H1 (cell line): Measurements from ENCODE around the gene ARMC9. TPM values are rescaled to one million over a fixed set of nuclear protein-coding genes. Genes with fewer than 3 reads are reported as not detected.

Source experiments
- CTCF ChIA-PET: fragments of 300-600 bp; sonication (Branson Sonifier 250); formaldehyde crosslinking; loops from one replicate; lab custom pipeline; 2021; ENCODE audit not compliant: partially characterized antibody; lab: Charles Lee
- POLR2A ChIA-PET: fragments of 300-600 bp; sonication (Branson Sonifier 250); formaldehyde crosslinking; loops from one replicate; lab custom pipeline; 2021; ENCODE audit warnings: inconsistent platforms; ENCODE audit not compliant: partially characterized antibody; lab: Charles Lee
- DNase-seq, 2 experiments: peaks; one replicate each; pipeline versions ENCODE4 v3.0.0 to v3.0.0-alpha.2; 2010 to 2022; ENCODE audit warnings: low spot score in 2 of 2, low read depth in 1 of 2, mixed read lengths in 1 of 2
- FAIRE-seq: peaks from 2 replicates; lab custom pipeline; 2011; peaks lifted over from hg19 to GRCh38; lab: Jason Lieb, UNC
- H2AFZ ChIP-seq: 2 replicates; pipeline ENCODE4 v1.8.1; 2012; ENCODE audit warnings: low read length, inconsistent platforms
- H2AK5ac ChIP-seq: 2 replicates; pipeline ENCODE4 v1.6.1; 2013; ENCODE audit warnings: low read depth, low read length
- H2BK120ac ChIP-seq: replicated peaks from 2 replicates; pipeline ENCODE3; 2013; ENCODE audit warnings: low read depth, low read length, inconsistent platforms
- H2BK12ac ChIP-seq: 2 replicates; pipeline ENCODE4 v1.6.1; 2013; ENCODE audit warnings: low read depth, low read length
- H2BK15ac ChIP-seq: 2 replicates; pipeline ENCODE4 v1.6.1; 2013; ENCODE audit warnings: low read length
- H2BK20ac ChIP-seq: 2 replicates; pipeline ENCODE4 v1.6.1; 2013; ENCODE audit warnings: low read length
- H2BK5ac ChIP-seq: 2 replicates; pipeline ENCODE4 v1.6.1; 2013; ENCODE audit warnings: low read depth, low read length
- H3K14ac ChIP-seq: 2 replicates; pipeline ENCODE4 v1.6.1; 2013; ENCODE audit warnings: inconsistent platforms; ENCODE audit not compliant: insufficient read length
- H3K18ac ChIP-seq: 2 replicates; pipeline ENCODE4 v1.6.1; 2013; ENCODE audit warnings: low read length; ENCODE audit errors: extremely low read depth
- H3K23ac ChIP-seq: 2 replicates; pipeline ENCODE4 v1.6.1; 2013; ENCODE audit warnings: inconsistent platforms; ENCODE audit not compliant: insufficient read length
- H3K23me2 ChIP-seq: 2 replicates; pipeline ENCODE4 v1.6.1; 2013; ENCODE audit warnings: low read depth, low read length
- H3K27ac ChIP-seq: 2 replicates; pipeline ENCODE4 v1.6.1; 2011; ENCODE audit warnings: low read depth, low read length, inconsistent platforms
- H3K27me3 ChIP-seq, 4 experiments: replicated peaks in 1 of 4; 1 replicate in 1 of 4; 2 replicates in 3 of 4; pipeline versions ENCODE4 v1.6.1 to v1.8.1; 2011 to 2013; ENCODE audit warnings: low read length in 3 of 4, mild to moderate bottlenecking in 3 of 4, inconsistent platforms in 2 of 4, mixed read lengths in 2 of 4, moderate library complexity in 1 of 4; ENCODE audit not compliant: control insufficient read depth in 3 of 4, insufficient read depth in 3 of 4; ENCODE audit errors: extremely low read depth in 1 of 4
- H3K36me3 ChIP-seq, 4 experiments: 2 replicates each; pipeline versions ENCODE4 v1.6.1 to v1.8.1; 2011 to 2013; ENCODE audit warnings: mild to moderate bottlenecking in 4 of 4, low read length in 3 of 4, moderate library complexity in 2 of 4, control low read depth in 1 of 4, inconsistent platforms in 1 of 4; ENCODE audit not compliant: insufficient read depth in 4 of 4, control insufficient read depth in 2 of 4
- H3K4ac ChIP-seq: replicated peaks from 2 replicates; pipeline ENCODE3; 2013; ENCODE audit warnings: low read length, low read depth, mixed read lengths, inconsistent platforms; ENCODE audit not compliant: insufficient read length
- H3K4me1 ChIP-seq, 4 experiments: replicated peaks in 1 of 4; 1 replicate in 1 of 4; 2 replicates in 3 of 4; pipeline versions ENCODE4 v1.6.1 to v1.8.1; 2011 to 2013; ENCODE audit warnings: low read length in 3 of 4, inconsistent platforms in 2 of 4, mixed read lengths in 1 of 4; ENCODE audit not compliant: insufficient read depth in 4 of 4, control insufficient read depth in 3 of 4
- H3K4me2 ChIP-seq, 2 experiments: 2 replicates each; pipeline versions ENCODE4 v1.6.1 to v1.8.1; 2011 to 2013; ENCODE audit warnings: low read depth in 2 of 2, low read length in 2 of 2, control low read depth in 1 of 2, inconsistent platforms in 1 of 2, mild to moderate bottlenecking in 1 of 2; ENCODE audit not compliant: insufficient read depth in 1 of 2
- H3K4me3 ChIP-seq, 4 experiments: fragments of 200-600, 300-600 bp in 1 of 4; sonication (generic), shearing (Covaris generic), sonication (Bioruptor Twin) in 1 of 4; 2 replicates each; pipeline versions ENCODE4 v1.5.1 to v1.8.1; 2011 to 2016; ENCODE audit warnings: low read length in 4 of 4, low read depth in 3 of 4, control low read depth in 2 of 4, inconsistent platforms in 2 of 4, mild to moderate bottlenecking in 2 of 4, mixed read lengths in 1 of 4, moderate library complexity in 1 of 4; ENCODE audit not compliant: insufficient read depth in 2 of 4; ENCODE audit errors: extremely low read depth in 1 of 4
- H3K56ac ChIP-seq: replicated peaks from 2 replicates; pipeline ENCODE3; 2013; ENCODE audit warnings: low read depth, mild to moderate bottlenecking, mixed read lengths, low read length, inconsistent platforms; ENCODE audit not compliant: insufficient read length
- H3K79me1 ChIP-seq: 2 replicates; pipeline ENCODE4 v1.6.1; 2013; ENCODE audit warnings: low read depth, low read length, control low read depth
- H3K79me2 ChIP-seq, 2 experiments: 2 replicates each; pipeline versions ENCODE4 v1.6.1 to v1.8.1; 2012 to 2013; ENCODE audit warnings: low read length in 2 of 2, mild to moderate bottlenecking in 2 of 2, inconsistent platforms in 1 of 2; ENCODE audit not compliant: insufficient read depth in 2 of 2, control insufficient read depth in 1 of 2
- H3K9ac ChIP-seq, 4 experiments: replicated peaks in 1 of 4; 1 replicate in 1 of 4; 2 replicates in 3 of 4; pipeline versions ENCODE4 v1.6.1 to v1.8.1; 2011 to 2013; ENCODE audit warnings: low read depth in 3 of 4, low read length in 3 of 4, control low read depth in 2 of 4, mild to moderate bottlenecking in 2 of 4, moderate library complexity in 2 of 4, inconsistent platforms in 1 of 4; ENCODE audit errors: extremely low read depth in 1 of 4
- H3K9me3 ChIP-seq, 2 experiments: 2 replicates each; pipeline versions ENCODE4 v1.6.1 to v1.8.1; 2012 to 2013; ENCODE audit warnings: mild to moderate bottlenecking in 2 of 2, moderate library complexity in 2 of 2, control low read depth in 1 of 2, inconsistent platforms in 1 of 2, low read depth in 1 of 2, low read length in 1 of 2, mixed read lengths in 1 of 2; ENCODE audit not compliant: insufficient read depth in 2 of 2
- H4K20me1 ChIP-seq, 2 experiments: replicated peaks in 1 of 2; 2 replicates each; pipeline versions ENCODE3 to v1.8.1; 2011 to 2013; ENCODE audit warnings: inconsistent platforms in 2 of 2, low read length in 2 of 2, mild to moderate bottlenecking in 1 of 2; ENCODE audit not compliant: insufficient read depth in 2 of 2, control insufficient read depth in 1 of 2
- H4K5ac ChIP-seq: 2 replicates; pipeline ENCODE4 v1.6.1; 2013; ENCODE audit warnings: low read length, low read depth, mixed read lengths, inconsistent platforms; ENCODE audit not compliant: insufficient read length
- H4K8ac ChIP-seq: 2 replicates; pipeline ENCODE4 v1.8.0; 2013; ENCODE audit warnings: mild to moderate bottlenecking, moderate library complexity, low read length, inconsistent platforms; ENCODE audit not compliant: insufficient read depth; ENCODE audit errors: extremely low read depth
- H4K91ac ChIP-seq: replicated peaks from 2 replicates; pipeline ENCODE3; 2013; ENCODE audit warnings: low read length, mixed read lengths, inconsistent platforms; ENCODE audit not compliant: insufficient read length
- ASH2L ChIP-seq: fragments of 200-600, 300-600 bp; sonication (generic); IDR thresholded peaks from one replicate; pipeline ENCODE4 v1.7.1; 2017; ENCODE audit warnings: low read length
- CBX5 ChIP-seq: fragments of 300-800, 300-1000 bp; sonication (generic); IDR thresholded peaks from 2 replicates; pipeline ENCODE4 v1.7.1; 2016; ENCODE audit warnings: antibody characterized with exemption, low read length, low read depth
- CBX8 ChIP-seq: fragments of 300-800, 300-1000 bp; sonication (generic); IDR thresholded peaks from 2 replicates; pipeline ENCODE4 v1.7.1; 2016; ENCODE audit warnings: low read depth, low read length, borderline replicate concordance
- EP300 ChIP-seq, 2 experiments: IDR thresholded peaks; 1 replicate in 1 of 2; 2 replicates in 1 of 2; pipeline ENCODE4 v1.6.1; 2011 to 2012; ENCODE audit warnings: low read depth in 2 of 2, low read length in 2 of 2, mild to moderate bottlenecking in 2 of 2, borderline replicate concordance in 1 of 2, inconsistent platforms in 1 of 2, moderate library complexity in 1 of 2
- FOSL1 ChIP-seq: IDR thresholded peaks from 2 replicates; pipeline ENCODE4 v1.6.1; 2011; ENCODE audit warnings: mild to moderate bottlenecking, low read depth, low read length, moderate library complexity; ENCODE audit not compliant: insufficient read depth
- RFX5 ChIP-seq: IDR thresholded peaks from 2 replicates; pipeline ENCODE4 v1.6.1; 2011; ENCODE audit warnings: low read depth, low read length, improper control_type of control experiment, borderline replicate concordance
- SIRT6 ChIP-seq: IDR thresholded peaks from one replicate; pipeline ENCODE4 v1.7.1; 2012; ENCODE audit warnings: low read length, inconsistent platforms
- SP1 ChIP-seq: IDR thresholded peaks from 2 replicates; pipeline ENCODE4 v1.6.1; 2011; ENCODE audit warnings: low read depth, low read length
- TAF7 ChIP-seq: optimal IDR thresholded peaks from 2 replicates; pipeline ENCODE3; 2011; ENCODE audit warnings: low read depth, mild to moderate bottlenecking, inconsistent platforms, low read length, moderate library complexity, borderline replicate concordance
- TEAD4 ChIP-seq: IDR thresholded peaks from 2 replicates; pipeline ENCODE4 v1.6.1; 2012; ENCODE audit warnings: low read depth, low read length, inconsistent platforms, mixed read lengths
- WGBS, 2 experiments: shearing (Covaris generic) in 1 of 2; methylation state at CpG; one replicate each; pipeline versions ENCODE4 v1.1.6 to v1.1.7; 2013 to 2015; ENCODE audit warnings: low lambda C conversion rate in 2 of 2, mixed read lengths in 2 of 2, inconsistent platforms in 1 of 2, low coverage in 1 of 2, missing lambda C conversion rate in 1 of 2; ENCODE audit not compliant: insufficient replicate concordance in 2 of 2, insufficient coverage in 1 of 2, insufficient read length in 1 of 2; ENCODE audit errors: extremely low coverage in 1 of 2, missing lambda C conversion rate in 1 of 2; 5-methylcytosine and 5-hydroxymethylcytosine counted together
- polyA plus RNA-seq, 7 experiments: library from polyadenylated mRNA; depleted of rRNA in 3 of 7; stranded (reverse) in 5 of 7; unstranded in 2 of 7; fragments of >200 nt in 5 of 7; fragments of 200-250 nt in 2 of 7; gene quantifications; 1 replicate in 5 of 7; 2 replicates in 1 of 7; 4 replicates in 1 of 7; pipeline versions ENCODE4 v1.2.1 to v1.2.3, GENCODE V29; 2011 to 2013; ENCODE audit warnings: missing spikeins in 2 of 7, mixed read lengths in 2 of 7
- total RNA-seq: library from RNA; stranded (reverse); fragmentation: NEBNext Ultra II Directional; extraction: Animal tissue kit (Norgen Biotek cat#: 25700); gene quantifications from 2 replicates; pipeline ENCODE4 v1.2.1, GENCODE V29; 2021

The ARMC9 gene
- total and polyA plus RNA-seq, 2 of the 8 experiments (the other 6 are each of a cell fraction or from before 2014, with no cell fraction given) = 23.2 to 36.1 TPM

- Histone ChIP-seq H3K79me1 (no peaks in the 10 kb centered on the region), H3K23me2 (no peaks in the 10 kb centered on the region), H4K8ac (no peak overlapping the region), H3K36me3 (peaks cover 0 to 10% (median 6%) of the 10 kb centered on the region in 4 experiments; a peak in 5 of 8 replicates), H2AFZ (no peak overlapping the region), H2BK120ac (no peak overlapping the region), H3K27ac (no peak overlapping the region), H3K4me1 (no peaks in the 10 kb centered on the region), H3K4me2 (no peak overlapping the region), H3K56ac (no peak overlapping the region), H4K20me1 (no peaks in the 10 kb centered on the region), H4K5ac (no peak overlapping the region), H3K79me2 (no peaks in the 10 kb centered on the region), H3K27me3 (no peaks in the 10 kb centered on the region), H2BK5ac (no peak overlapping the region), H3K23ac (no peak overlapping the region), H3K9ac (no peak overlapping the region), H2BK12ac (no peak overlapping the region), H3K14ac (no peak overlapping the region), H3K18ac (no peak overlapping the region), H3K9me3 (no peaks in the 10 kb centered on the region), H3K4ac (no peak overlapping the region), H2AK5ac (no peak overlapping the region), H4K91ac (no peak overlapping the region), H3K4me3 (no peak overlapping the region), H2BK20ac (no peak overlapping the region), H2BK15ac (no peak overlapping the region)
- TF ChIP-seq ASH2L = no peak
- TF ChIP-seq TAF7 = no peak
- TF ChIP-seq FOSL1 = no peak
- no peak for TF ChIP-seq TEAD4
- TF ChIP-seq SIRT6 = no peak
- no peak for TF ChIP-seq RFX5
- no peak for TF ChIP-seq CBX5
- TF ChIP-seq EP300 (IDR thresholded peaks at IDR 0.05; ENCODE audit: borderline replicate concordance in 1 of 2, low read depth in 2 of 2, low read length in 2 of 2) = no peak
- TF ChIP-seq CBX8 = no peak
- no peak for TF ChIP-seq SP1
- 96% methylated on average over 4 of the region's 4 CpGs; no CpG with 5 or more reads in 1 of the 2 experiments for whole genome bisulfite sequencing, 2 experiments
- DNase-seq (no peak), FAIRE-seq (no peak)
- CTCF ChIA-PET = interaction anchor here (0.9 kb wide), 1 partner anchor 27 kb away, joined by 3 read pairs; no protein-coding TSS in a partner anchor
- POLR2A ChIA-PET = no interaction called here
These were observed 59.3 kb downstream of the ARMC9 start for GRCh38 chr2:231257763-231258162.
